Measurements from ENCODE around the gene CHST10.
"Not testable (repeated sequence)": the region's sequence is repeated elsewhere in the genome, so short reads cannot be mapped to it uniquely, and the experiment has no call there.

Gene CHST10, protein sequence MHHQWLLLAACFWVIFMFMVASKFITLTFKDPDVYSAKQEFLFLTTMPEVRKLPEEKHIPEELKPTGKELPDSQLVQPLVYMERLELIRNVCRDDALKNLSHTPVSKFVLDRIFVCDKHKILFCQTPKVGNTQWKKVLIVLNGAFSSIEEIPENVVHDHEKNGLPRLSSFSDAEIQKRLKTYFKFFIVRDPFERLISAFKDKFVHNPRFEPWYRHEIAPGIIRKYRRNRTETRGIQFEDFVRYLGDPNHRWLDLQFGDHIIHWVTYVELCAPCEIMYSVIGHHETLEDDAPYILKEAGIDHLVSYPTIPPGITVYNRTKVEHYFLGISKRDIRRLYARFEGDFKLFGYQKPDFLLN

DNA sequence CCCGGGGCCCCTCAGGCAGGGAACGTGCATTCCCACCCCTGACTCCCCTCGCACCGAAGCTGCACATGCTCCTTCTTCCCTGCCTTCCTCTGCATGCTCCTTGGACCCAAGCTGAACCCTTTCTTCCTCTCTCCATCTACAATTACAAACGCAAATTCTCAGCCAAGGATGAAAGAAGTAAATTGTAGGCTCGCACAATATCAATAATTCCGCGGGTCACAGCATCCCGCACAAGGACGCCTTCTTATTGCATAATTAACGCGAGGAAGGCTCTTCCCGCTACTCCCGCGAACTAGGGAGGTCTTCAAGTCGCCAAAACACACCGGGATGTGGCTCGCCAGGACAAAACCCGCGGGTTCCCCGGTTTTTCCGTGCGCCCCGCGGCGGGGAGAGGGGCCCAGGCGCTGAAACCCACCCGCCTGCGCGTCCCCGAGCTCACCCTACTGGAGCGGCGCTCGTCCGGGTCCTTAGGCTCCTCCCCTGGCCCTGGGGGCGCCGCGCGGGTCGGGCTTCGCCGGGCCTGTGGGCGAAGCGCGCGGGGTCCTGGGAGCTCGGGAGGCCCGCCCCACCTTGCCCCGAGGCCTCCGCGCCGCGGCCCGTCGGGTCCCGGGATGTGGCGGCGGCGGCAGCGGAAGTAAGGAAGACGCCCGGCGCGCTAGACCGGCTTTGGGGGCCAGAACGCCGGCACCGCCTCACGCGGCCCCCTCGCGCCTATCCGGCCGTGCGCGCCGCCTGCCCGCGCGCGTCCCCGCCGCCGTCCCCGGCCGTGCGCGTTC lies at the start of gene CHST10:
TSS of gene CHST10 (minus strand) at position 734 of the 776 bp plus-strand sequence. CDS start 10,993 bp downstream, outside the sequence.
- DNase-seq = peak; percentile 50

DNA sequence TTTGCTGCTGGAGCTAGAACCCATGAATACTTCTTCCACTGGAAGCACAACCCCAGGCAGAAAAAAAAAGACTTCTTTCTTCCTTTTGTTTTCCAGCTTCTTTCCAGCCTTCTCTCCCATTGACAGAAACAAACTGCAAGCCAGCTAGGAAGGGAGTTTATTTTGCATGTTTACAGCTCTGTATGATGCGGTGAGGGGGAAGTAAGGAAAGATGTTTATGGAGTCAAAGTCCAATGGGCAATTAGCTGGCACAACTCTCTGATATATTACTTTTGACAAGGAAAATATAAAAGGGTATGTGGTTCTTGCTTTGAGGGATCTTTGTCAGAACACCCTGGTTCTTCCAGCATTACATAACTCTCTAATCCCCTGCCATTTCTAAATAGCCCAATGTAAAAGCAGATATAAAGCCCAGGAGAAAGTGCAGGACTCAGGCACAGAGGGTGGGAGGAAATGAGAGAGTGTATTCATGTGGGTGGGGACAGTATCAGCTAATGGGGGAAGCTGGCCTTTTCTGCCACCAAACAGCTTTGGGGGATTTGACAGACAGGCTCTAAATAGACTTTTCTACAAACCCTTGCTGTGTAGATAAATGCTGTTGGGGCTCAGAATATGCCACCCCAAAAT lies 43.5 kb upstream of the CHST10 start:
- no peak for DNase-seq

DNA sequence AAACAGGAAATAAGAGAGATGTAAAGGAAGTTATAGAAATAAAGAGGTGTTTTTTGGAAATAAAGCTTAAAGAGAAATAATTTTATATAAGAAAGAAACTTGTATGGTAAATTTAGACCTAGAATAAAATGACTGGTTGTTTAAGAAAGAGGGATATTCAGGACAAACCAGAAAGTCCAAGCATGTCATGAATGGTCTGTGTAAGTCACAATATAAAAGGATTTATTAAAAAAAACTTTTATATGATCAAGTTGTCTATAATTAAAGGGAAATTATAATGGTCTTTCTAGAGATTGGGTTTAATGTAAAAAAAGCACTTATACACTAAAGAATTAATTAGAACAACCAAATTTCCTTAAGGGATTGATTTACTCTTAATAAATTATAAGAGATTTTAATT lies 38.9 kb upstream of the CHST10 start:
- DNase-seq = not testable (repeated sequence)

DNA sequence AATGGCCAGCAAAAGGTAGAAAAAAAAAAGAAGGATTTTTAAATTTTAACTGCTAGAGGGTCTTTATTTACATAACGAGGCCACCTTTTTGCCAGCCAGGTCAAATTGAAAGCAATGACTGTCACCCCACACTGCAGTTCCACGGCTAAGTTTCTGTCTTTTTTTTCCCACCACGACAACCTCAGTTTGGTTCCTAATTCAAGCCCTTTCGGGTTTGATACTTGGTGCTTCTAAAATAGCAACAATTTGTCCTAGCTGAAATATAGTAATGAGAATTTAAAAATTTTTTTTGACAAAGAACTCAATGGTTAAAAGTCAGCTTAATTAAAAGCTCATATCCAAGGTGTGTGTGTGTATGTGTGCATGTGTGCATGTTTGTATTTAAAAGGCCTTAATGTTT lies 36.4 kb upstream of the CHST10 start:
- DNase-seq = no peak

DNA sequence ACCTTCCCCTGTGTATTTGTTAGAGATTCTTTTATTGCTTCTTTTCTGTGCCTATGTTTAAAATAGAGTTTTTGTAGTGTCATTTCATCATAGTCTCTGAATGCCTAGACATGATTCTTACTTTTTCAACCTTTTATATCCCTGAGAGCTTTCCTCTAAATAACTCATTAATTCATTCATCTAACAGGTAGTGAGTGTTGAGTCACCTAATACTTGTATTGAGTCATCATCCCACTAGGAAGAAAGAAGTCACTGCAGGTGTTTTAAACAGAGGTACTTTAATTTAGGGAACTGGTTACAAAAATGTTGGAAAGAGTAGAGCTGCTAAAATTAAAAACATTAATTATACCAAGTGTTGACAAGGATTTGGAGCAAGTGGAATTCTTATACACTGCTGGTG lies 34.3 kb upstream of the CHST10 start:
- no peak for DNase-seq

DNA sequence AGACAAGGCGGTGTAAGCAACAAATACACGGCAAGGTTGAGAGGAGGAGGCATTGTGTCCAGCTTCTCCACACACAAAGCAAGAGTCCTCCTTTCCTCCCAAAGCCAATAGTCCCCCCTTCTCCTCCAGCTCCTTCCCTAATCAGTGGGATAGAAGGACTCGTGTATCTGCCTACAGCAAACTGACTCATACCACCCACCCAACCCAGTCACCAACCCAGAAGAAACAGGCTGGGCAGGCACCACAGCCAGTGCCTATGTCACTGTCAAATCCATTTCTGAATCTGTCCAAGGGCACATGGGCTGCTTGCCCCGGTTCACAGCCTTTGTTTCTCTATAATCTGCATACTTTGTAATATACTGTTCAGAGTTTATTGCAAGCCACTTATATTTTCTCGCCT lies 33.6 kb upstream of the CHST10 start:
- no peak for DNase-seq

DNA sequence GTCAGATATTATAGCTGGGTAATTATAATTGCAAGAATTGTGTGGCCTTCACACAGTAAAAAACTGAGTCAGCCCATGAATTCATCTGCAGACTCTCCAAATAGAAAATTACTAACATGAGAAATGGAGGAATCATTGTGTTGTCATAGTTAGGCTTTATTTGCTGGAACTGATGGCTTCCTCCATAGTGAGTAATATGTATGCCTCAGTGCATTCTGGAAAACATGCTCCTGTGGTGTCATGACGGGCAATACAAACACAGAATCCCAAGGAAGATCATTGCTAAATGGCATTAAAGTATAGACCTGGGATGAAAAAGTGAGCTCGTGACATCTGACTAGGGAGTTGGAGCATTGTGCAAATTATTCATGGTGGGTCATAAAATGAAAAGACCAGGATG lies 29.2 kb upstream of the CHST10 start:
- no peak for DNase-seq

DNA sequence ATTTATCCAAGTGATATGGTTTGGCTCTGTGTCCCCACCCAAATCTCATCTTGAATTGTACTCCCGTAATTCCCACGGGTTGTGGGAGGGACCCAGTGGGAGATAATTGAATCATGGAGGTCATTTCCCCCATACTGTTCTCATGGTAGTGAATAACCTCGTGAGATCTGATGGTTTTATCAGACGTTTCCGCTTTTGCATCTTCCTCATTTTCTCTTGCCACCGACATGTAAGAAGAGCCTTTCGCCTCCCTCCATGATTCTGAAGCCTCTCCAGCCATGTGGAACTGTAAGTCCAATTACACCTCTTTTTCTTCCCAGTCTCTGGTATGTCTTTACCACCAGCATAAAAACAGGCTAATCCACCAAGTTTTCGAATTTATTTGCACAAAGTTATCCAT lies 20.3 kb upstream of the CHST10 start:
- no peak for DNase-seq

DNA sequence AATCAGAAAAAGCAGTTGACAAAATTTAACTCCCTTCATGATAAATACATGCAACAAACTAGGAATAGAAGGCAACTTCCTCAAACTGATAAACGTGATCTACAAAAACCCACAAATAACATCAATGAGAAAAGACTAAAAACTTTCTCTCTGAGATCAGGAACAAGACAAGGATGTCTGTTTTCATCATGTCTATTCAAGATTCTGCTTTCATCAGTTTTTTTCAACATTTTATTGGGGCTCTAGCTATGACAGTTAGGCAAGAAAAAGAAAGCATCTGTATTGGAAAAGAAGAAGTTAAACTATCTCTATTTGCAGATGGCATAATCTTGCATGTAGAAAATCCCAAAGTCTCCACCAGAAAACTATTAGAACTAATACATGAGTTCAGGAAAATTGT lies 12.3 kb upstream of the CHST10 start:
- no peak for DNase-seq

DNA sequence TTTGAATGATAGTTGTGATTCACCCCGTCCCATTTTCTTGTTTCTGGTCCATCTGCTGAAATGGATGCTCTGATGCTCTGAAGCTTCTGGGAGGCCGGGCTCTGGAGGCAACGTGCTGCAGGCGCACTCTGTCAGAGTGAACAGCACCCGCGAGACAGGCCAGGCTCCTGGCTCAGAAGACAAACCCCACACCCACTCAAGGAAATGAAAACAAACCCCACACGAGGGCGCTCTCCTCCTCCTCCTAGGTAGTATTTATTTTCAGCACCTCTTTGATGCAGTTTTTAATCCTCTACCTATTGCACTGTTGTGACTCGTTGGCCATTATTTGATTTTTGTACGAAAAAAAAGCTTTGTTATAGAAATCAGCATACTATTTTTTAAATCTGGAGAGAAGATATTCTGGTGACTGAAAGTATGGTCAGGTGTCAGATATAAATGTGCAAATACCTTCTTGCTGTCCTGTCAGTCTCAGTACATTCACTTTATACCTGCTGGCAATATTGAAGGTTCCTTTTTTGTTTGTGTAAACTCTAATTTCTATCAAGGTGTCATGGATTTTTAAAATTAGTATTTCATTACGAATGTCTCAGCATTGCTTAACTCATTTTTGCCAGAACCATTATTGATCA lies 10.3 kb upstream of the CHST10 start:
- peak; percentile 18 for DNase-seq

DNA sequence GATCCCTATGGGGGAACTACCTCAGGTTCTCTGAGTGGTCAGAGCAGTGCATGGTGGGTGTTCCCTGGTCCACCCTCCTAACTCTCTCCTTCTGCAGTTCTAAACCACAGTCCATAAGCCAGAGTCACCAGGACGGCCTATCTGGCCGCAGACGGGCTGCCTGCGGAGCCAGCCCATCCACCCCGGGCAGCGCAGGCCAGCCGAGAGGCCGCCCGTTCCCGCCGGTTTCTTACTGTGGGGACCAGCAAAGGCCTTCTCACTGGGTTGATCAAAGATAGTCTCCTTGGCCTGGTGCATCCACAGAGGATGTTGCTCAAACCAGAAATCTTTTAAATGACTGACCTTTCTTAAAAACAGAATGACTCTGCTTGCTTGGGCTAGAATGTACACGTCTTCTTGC lies 9.6 kb upstream of the CHST10 start:
- DNase-seq = no peak

DNA sequence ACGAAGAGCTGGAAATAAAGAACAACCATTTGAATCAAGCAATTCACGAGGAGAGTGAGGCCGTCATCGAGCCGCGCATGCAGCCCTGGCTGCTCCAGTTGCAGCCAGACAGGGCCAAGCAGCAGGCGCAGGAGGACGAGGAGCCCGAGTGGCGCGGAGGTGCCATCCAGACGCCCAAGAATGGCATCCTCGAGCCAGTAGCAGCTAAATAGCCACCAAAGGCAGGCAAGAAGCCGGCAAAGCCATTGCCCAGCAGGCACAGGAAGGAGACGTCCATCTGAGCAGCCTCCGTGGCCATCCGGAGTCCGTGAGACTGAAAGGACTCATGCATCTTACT lies 8.9 kb upstream of the CHST10 start:
- DNase-seq = no peak

DNA sequence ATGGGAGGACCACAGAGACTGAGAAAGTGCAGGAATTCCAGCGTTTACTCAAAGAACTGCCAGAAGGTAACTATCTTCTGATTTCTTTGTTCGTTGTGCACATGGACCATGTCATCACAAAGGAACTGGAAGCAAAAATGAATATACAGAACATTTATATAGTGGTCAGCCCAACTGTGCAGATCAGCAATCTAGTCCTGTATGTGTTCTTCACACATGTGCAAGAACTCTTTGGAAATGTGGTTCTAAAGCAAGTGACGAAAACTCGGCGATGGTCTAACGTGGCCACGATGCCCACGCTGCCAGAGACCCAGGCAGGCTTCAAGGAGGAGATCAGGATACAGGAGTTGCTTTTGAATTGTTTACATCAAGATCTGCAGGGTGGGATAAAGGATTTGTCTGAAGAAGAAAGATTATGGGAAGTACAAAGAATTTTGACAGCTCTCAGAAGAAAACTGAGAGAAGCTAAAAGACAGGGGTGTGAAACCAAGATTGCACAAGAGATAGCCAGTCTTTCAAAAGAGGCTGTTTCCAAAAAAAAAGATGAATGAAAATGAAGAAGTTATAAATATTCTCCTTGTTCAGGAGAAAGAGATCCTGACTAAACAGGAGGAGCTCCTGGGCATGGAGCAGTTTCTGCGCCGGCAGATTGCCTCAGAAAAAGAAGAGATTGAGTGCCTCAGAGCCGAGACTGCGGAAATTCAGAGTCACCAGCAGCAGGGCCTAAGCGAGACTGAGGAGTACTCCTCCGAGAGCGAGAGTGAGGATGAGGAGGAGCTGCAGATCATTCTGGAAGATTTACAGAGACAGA lies 8.3 kb upstream of the CHST10 start:
- no peak for DNase-seq

DNA sequence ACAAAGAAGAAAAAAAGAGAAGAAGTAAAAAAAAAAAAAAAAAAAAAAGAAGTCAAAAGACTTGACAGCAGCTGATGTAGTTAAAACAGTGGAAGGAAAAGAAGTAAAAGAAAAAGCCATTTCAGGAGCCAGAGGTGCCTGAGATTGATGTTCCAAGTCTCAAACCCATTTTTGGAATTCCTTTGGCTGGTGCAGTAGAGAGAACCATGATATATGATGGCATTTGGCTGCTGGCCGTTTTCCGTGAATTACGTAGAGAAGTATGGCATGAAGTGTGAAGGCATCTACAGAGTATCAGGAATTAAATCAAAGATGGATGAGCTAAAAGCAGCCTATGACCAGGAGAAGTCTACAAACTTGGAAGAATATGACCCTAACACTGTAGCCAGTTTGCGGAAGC lies 7.6 kb upstream of the CHST10 start:
- peak; percentile 7 for DNase-seq

DNA sequence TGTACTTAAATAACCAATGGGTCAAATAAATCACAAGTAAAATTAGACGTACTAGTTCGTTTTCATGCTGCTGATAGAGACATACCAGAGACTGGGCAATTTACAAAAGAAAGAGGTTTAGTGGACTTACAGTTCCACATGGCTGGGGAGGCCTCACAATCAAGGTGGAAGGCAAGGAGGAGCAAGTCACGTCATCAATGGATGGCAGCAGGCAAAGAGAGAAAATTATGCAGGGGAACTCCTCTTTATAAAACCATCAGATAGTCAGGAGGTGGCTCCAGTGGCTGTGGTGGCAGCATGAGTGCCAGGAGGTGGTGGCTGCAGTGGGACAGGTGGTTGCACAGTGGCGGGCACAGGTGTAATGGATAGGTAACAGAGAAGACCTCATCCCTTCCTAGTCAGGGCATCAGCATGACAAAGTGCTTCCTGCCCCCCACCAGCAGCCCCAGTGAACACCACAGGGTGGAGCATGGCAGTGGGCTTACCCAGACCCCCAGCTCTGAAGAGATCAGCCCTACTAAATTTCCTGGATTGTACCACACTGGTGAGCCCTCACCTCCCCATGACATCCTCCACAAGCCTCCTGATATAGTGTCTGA lies 6.9 kb upstream of the CHST10 start:
- no peak for DNase-seq

DNA sequence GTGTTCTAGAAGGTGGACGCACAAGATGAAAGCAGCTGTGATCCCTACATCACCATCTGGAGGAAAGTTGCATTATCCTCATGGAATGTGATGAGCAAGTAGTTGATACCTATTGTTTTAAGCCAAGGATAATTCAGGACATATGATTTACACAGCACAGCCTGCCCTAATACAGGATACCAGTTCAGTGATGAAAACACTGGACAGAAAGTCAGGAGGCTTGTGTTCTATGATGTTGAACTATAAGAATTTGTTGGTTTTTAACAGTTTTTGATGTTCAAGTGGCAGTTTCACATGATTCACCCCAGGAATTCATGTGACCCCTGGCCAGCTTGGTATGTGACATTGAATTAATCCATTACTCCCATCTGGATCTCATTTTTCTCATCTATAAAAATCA lies 6.2 kb upstream of the CHST10 start:
- DNase-seq = peak; percentile 51

DNA sequence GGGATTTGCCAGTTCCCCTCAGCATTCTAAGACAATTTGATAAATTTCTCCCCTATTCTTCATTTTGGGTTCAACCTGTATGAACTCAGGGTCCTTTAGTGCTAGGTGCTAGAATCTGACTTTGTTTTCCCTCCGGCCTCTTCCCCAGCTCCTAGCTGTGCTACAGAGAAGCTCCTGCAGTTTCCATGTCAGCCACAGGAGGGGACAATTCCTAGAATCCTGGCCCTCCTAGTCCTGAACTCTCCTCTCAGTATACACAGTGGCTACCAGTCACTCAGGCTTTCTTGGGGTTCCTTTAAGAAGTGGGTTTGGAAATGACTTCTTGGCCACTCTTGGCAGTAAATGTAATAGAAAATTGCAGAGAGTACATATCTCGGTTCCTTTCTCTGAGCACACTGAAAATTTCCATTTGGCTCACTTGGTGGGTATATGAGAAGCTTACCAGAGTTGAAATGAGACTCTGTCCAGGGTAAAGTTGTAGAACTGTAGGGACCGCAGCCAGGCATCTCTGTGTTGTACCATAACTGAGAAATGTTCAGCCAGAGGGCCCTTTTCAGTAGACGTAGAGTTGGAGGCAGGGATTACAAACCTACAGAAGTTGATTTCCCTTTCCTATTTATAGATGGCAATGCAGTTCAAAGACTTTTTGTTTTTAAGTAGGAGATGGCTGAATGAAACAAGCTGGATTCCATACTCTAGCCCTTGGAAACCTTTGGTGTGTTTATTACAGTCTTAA lies 5.0 kb upstream of the CHST10 start:
- peak; percentile 24 for DNase-seq

DNA sequence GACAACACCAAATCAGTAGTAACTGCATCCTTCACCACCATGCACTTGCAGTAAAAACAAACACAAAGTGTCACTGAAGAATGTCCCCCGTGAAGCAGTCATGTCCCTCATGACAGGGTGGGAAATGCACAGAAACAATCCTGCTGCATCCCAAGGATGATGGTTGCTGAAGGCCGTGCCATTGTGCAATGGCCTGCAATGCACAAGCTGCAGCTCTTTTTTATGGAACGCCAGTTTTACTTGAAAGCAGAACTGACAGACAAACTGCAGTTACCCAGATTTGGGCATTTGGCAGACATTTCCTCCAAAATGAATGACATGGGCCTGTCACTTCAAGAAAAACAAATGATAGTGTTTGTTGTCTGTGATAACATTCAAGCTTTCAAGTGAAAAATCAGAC lies 2.4 kb upstream of the CHST10 start:
- no peak for DNase-seq

DNA sequence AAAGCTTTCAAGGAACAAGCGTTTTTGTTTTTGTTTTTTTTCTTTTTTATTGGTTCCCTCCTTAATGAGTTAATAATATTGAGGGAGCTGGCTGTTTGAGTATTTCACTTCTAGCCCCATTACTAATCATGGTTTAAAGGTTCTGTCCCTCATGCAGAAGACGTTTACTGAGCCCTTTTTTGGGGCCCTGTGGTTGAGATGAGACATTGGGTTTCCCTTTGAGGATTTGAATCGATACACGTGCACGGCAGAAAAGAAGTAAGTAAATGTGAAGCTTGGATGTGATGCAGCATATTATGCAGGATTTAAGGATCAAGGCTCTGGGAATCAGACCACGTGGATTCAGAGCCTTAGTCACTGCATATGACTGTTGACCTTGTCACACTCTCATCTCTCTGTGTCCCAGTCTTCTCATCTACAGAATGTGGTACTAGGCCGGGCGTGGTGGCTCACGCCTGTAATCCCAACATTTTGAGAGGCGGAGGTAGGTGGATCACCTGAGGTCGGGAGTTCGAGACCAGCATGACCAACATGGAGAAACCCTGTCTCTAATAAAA lies 1.0 kb upstream of the CHST10 start:
- no peak for DNase-seq

DNA sequence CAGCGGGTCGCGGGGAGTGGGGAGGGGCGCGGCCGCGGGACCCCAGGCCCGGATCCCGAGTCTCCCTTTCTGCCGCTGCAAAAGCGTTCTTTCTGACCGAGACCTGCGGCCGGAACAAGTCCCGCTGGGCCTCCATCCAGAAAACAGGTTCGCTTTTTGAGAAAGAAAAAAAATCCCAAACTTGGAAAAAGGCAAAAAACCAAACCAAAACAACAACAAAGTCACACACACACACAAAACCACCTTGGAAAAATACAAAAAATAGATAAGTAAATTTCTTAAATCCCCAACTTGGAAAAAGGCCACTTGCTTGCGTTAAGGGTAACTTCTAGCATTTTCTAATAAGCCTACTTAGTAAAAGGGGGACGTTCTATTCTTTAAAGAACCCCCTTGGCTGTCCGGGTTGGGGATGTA lies 250 bp upstream of the CHST10 start:
- DNase-seq = no peak

DNA sequence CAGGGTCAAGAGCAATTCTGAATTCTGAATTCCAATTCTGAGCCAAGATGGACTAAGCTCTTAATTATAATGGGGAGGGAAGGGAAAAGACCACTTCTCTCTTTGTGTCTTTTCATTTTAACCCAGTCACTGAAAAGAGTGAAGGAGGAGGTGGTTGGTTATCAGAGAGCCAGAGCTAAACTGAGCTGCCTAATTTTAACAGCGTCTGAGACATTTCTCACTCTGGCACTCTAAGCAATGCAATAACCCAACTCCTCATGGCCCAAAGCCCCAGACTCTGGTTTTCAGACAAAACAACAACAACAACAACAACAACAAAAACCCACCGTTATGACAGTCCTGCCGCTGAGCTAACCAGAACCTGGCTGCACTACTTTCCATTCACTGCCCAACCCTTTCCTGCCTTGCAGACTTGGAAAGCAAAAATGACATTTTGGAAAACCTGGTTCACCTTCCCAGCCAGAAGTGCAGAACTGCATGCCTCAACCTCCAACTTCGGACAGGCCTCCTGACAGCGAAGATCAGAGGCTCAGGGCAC lies 1.0 kb downstream of the CHST10 start:
- DNase-seq = no peak

All from fibroblast of upper back skin (primary cell).